ENCODE data around the gene NPHS1. TPM values are rescaled to one million over a fixed set of nuclear protein-coding genes. Genes with fewer than 3 reads are reported as not detected.
A peak's percentile ranks its signal among the peaks of the same experiment; 100 is the strongest.

NPHS1 gene
- total and polyA plus RNA-seq, 2 of the 8 experiments (the other 6 are each of a cell fraction or from before 2014, with no cell fraction given), result 1.3 to 1.4 TPM

DNA sequence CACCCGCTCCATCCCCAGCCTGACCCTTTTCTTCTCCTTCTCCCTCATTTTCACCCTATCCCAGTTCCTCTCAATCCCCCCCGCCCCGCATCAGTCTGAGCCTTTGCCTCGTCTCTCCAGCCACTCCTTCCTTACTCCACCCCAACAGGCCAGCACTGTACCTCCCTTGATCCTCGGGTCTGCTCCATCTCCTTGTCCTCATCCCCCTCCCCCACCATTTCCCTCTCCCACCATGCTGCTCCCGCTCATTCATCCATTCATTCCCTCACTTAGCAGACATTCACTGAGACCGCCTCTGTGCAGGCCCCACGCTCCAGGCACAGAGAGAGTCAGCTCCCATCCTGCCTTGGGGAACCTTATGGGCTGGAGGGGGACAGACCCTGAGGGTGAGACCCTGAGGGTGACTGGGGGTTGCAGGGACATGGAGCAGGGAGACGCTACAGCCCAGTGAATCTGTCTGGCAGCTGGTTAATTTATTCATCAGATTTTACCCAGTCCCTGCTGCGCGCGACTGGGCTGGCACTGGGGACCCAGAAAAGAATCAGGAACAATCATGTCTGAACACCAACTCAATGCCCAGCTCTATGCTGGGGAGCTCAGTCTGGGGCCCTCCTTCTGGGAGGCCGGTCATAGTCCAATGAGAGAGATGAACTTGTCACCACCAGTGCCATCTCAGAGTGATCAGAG, 76.1 kb downstream of the NPHS1 start:
- H3K36me3 ChIP-seq (ENCODE audit: control insufficient read depth in 2 of 4, insufficient read depth in 4 of 4, low read length in 3 of 4), result no peaks in the 10 kb centered on the region
- H4K91ac ChIP-seq (replicated peaks; ENCODE audit: insufficient read length, low read length), result no peak overlapping the region
- peak overlapping the region; percentile 19 for H3K4ac ChIP-seq (replicated peaks; ENCODE audit: insufficient read length, low read depth, low read length)
- no peaks in the 10 kb centered on the region for H3K9me3 ChIP-seq (ENCODE audit: insufficient read depth in 2 of 2, low read depth in 1 of 2, low read length in 1 of 2)
- peak overlapping the region; percentile 96; the same call in 1 of the 2 replicates for H2BK15ac ChIP-seq (ENCODE audit: low read length)
- H3K4me1 ChIP-seq (replicated peaks in 1 of 4; ENCODE audit: control insufficient read depth in 3 of 4, insufficient read depth in 4 of 4, low read length in 3 of 4), result peaks cover 0 to 22% (median 17%) of the 10 kb centered on the region in 4 experiments; a peak in 6 of 7 replicates
- no peak overlapping the region for H3K9ac ChIP-seq (replicated peaks in 1 of 4; ENCODE audit: extremely low read depth in 1 of 4, low read depth in 3 of 4, low read length in 3 of 4)
- no peak overlapping the region for H3K23ac ChIP-seq (ENCODE audit: insufficient read length)
- H2AK5ac ChIP-seq (ENCODE audit: low read depth, low read length), result no peak overlapping the region
- DNase-seq (ENCODE audit: low read depth in 1 of 2, low spot score in 2 of 2) (no peak), FAIRE-seq (no peak)
- no peaks in the 10 kb centered on the region for H3K79me2 ChIP-seq (ENCODE audit: control insufficient read depth in 1 of 2, insufficient read depth in 2 of 2, low read length in 2 of 2)
- peak overlapping the region; percentile 63 to 82 for H3K4me2 ChIP-seq (ENCODE audit: insufficient read depth in 1 of 2, low read depth in 2 of 2, low read length in 2 of 2)
- H3K23me2 ChIP-seq (ENCODE audit: low read depth, low read length), result peaks cover 4% of the 10 kb centered on the region; the same call in 1 of the 2 replicates
- no peak overlapping the region for H2AFZ ChIP-seq (ENCODE audit: low read length)
- H3K56ac ChIP-seq (replicated peaks; ENCODE audit: insufficient read length, low read depth, low read length), result no peak overlapping the region
- 0 out of 2 replicates have a peak overlapping the region, but pooled peaks have one; percentile 55 for H2BK5ac ChIP-seq (ENCODE audit: low read depth, low read length)
- H3K27ac ChIP-seq (ENCODE audit: low read depth, low read length), result no peak overlapping the region
- peak overlapping the region; percentile 0; the same call in 1 of the 2 replicates for H2BK12ac ChIP-seq (ENCODE audit: low read depth, low read length)
- H3K18ac ChIP-seq (ENCODE audit: extremely low read depth, low read length), result no peak overlapping the region; the same call in 1 of the 2 replicates
- H2BK20ac ChIP-seq (ENCODE audit: low read length), result 0 out of 2 replicates have a peak overlapping the region, but pooled peaks have one; percentile 23
- POLR2A ChIA-PET (ENCODE audit: partially characterized antibody), result interaction anchor here (0.6 to 3.1 kb wide), 6 partner anchors 8 to 109 kb away, joined by 3 to 11 read pairs (median 4); partner anchors contain the start of genes LIN37, PSENEN and U2AF1L4
- no peak overlapping the region for H2BK120ac ChIP-seq (replicated peaks; ENCODE audit: low read depth, low read length)
- peaks cover 0 to 9% (median 7%) of the 10 kb centered on the region in 4 experiments; a peak in 3 of 7 replicates for H3K27me3 ChIP-seq (replicated peaks in 1 of 4; ENCODE audit: control insufficient read depth in 3 of 4, extremely low read depth in 1 of 4, insufficient read depth in 3 of 4, low read length in 3 of 4)
- no peak overlapping the region for H4K8ac ChIP-seq (ENCODE audit: extremely low read depth, insufficient read depth, low read length)
- H3K79me1 ChIP-seq (ENCODE audit: low read depth, low read length), result no peaks in the 10 kb centered on the region; the same call in 1 of the 2 replicates
- 53% methylated on average over 12 of the region's 13 CpGs; no CpG with 5 or more reads in 1 of the 2 experiments for WGBS, 2 experiments (ENCODE audit: extremely low coverage in 1 of 2, insufficient coverage in 1 of 2, insufficient read length in 1 of 2, insufficient replicate concordance in 2 of 2, low coverage in 1 of 2, low lambda C conversion rate in 2 of 2, missing lambda C conversion rate in 1 of 2)
- CTCF ChIA-PET (ENCODE audit: partially characterized antibody), result interaction anchor here (0.9 to 1.5 kb wide), 4 partner anchors 9 to 32 kb away, joined by 3 to 4 read pairs (median 3); partner anchors contain the start of gene HSPB6
- no peak overlapping the region for H4K5ac ChIP-seq (ENCODE audit: insufficient read length, low read depth, low read length)
- H3K4me3 ChIP-seq (ENCODE audit: extremely low read depth in 1 of 4, insufficient read depth in 2 of 4, low read depth in 3 of 4, low read length in 4 of 4), result peak overlapping the region; percentile 34 to 83 (median 68)
- TF ChIP-seq RFX5 (IDR thresholded peaks at IDR 0.05; ENCODE audit: borderline replicate concordance, low read depth, low read length) (no peak), POLR2AphosphoS5 (IDR thresholded peaks at IDR 0.05; ENCODE audit: low read depth, low read length) (no peak), KDM1A (IDR thresholded peaks at IDR 0.05; ENCODE audit: borderline replicate concordance, low read length) (peak; percentile 78; the same call in 1 of the 2 replicates), SIRT6 (IDR thresholded peaks at IDR 0.05; ENCODE audit: low read length) (no peak), TAF1 (IDR thresholded peaks at IDR 0.05; ENCODE audit: low read depth, low read length) (no peak), RXRA (IDR thresholded peaks at IDR 0.05; ENCODE audit: insufficient read depth, low read depth, low read length) (no peak)
- TF ChIP-seq, protein P1, sequence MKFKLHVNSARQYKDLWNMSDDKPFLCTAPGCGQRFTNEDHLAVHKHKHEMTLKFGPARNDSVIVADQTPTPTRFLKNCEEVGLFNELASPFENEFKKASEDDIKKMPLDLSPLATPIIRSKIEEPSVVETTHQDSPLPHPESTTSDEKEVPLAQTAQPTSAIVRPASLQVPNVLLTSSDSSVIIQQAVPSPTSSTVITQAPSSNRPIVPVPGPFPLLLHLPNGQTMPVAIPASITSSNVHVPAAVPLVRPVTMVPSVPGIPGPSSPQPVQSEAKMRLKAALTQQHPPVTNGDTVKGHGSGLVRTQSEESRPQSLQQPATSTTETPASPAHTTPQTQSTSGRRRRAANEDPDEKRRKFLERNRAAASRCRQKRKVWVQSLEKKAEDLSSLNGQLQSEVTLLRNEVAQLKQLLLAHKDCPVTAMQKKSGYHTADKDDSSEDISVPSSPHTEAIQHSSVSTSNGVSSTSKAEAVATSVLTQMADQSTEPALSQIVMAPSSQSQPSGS (IDR thresholded peaks at IDR 0.05; ENCODE audit: low read length), result no peak
- H4K20me1 ChIP-seq (replicated peaks in 1 of 2; ENCODE audit: control insufficient read depth in 1 of 2, insufficient read depth in 2 of 2, low read length in 2 of 2), result peaks cover 0 to 1% of the 10 kb centered on the region in 2 experiments
- H3K14ac ChIP-seq (ENCODE audit: insufficient read length), result no peak overlapping the region
